Endothelial cell of umbilical vein (primary cell): ENCODE results near the gene MXD4. TPM values are rescaled to one million over a fixed set of nuclear protein-coding genes. Genes with fewer than 3 reads are reported as not detected.

Source experiments
- BruUV-seq: library from RNA; stranded (reverse); fragments of 400-500 nt; replicated peaks from 2 replicates; lab custom pipeline; 2021; lab: Mats Ljungman, UMichigan
- CTCF ChIA-PET: fragments of 300-600, 350-600 bp; sonication (Branson Sonifier 250); formaldehyde crosslinking; loops from one replicate; lab custom pipeline; 2021; ENCODE audit warnings: antibody characterized with exemption, inconsistent platforms; lab: Charles Lee
- POLR2A ChIA-PET: fragments of 300-600, 350-600 bp; sonication (Branson Sonifier 250); formaldehyde crosslinking; loops from one replicate; lab custom pipeline; 2021; ENCODE audit warnings: antibody characterized with exemption, inconsistent platforms; lab: Charles Lee
- DNase-seq: peaks from one replicate; pipeline ENCODE4 v3.0.0-alpha.2; 2011; ENCODE audit warnings: low read depth, low spot score
- FAIRE-seq: peaks from 2 replicates; lab custom pipeline; 2011; peaks lifted over from hg19 to GRCh38; lab: Jason Lieb, UNC
- H2AFZ ChIP-seq: 2 replicates; pipeline ENCODE4 v1.6.0; 2012; ENCODE audit warnings: low read depth, low read length, control low read depth, inconsistent platforms
- H3K27ac ChIP-seq: 2 replicates; pipeline ENCODE4 v1.5.1; 2011; ENCODE audit warnings: low read depth, mild to moderate bottlenecking, control low read depth, low read length, moderate library complexity; ENCODE audit not compliant: insufficient read depth
- H3K27me3 ChIP-seq, 2 experiments: 2 replicates each; pipeline versions ENCODE4 v1.6.0 to v1.6.1; 2011; ENCODE audit warnings: low read length in 2 of 2, mixed read lengths in 1 of 2; ENCODE audit not compliant: control insufficient read depth in 2 of 2, insufficient read depth in 2 of 2
- H3K36me3 ChIP-seq, 2 experiments: 2 replicates in 1 of 2; 3 replicates in 1 of 2; pipeline ENCODE4 v1.5.1; 2011; ENCODE audit warnings: low read length in 2 of 2, mild to moderate bottlenecking in 1 of 2, moderate library complexity in 1 of 2; ENCODE audit not compliant: control insufficient read depth in 2 of 2, insufficient read depth in 2 of 2; ENCODE audit errors: extremely low read depth in 1 of 2
- H3K4me1 ChIP-seq: 3 replicates; pipeline ENCODE4 v1.5.1; 2011; ENCODE audit warnings: mild to moderate bottlenecking, low read length; ENCODE audit not compliant: control insufficient read depth, insufficient read depth; ENCODE audit errors: extremely low read depth
- H3K4me2 ChIP-seq: 2 replicates; pipeline ENCODE4 v1.6.1; 2011; ENCODE audit warnings: low read length, control low read depth, mixed read lengths; ENCODE audit not compliant: insufficient read depth
- H3K4me3 ChIP-seq, 3 experiments: fragments of 200-600 bp in 1 of 3; sonication (generic), shearing (Covaris generic) in 1 of 3; replicated peaks in 1 of 3; 2 replicates each; pipeline ENCODE4 v1.5.1; 2011 to 2016; ENCODE audit warnings: control low read depth in 3 of 3, low read length in 3 of 3, mild to moderate bottlenecking in 2 of 3, inconsistent platforms in 1 of 3, low read depth in 1 of 3, moderate library complexity in 1 of 3; ENCODE audit not compliant: insufficient read depth in 1 of 3
- H3K79me2 ChIP-seq: 2 replicates; pipeline ENCODE4 v1.6.0; 2012; ENCODE audit warnings: low read length, inconsistent platforms; ENCODE audit not compliant: control insufficient read depth, insufficient read depth
- H3K9ac ChIP-seq: replicated peaks from 2 replicates; pipeline ENCODE3; 2011; ENCODE audit warnings: low read length, control low read depth; ENCODE audit not compliant: insufficient read depth; ENCODE audit errors: extremely low read depth
- H3K9me1 ChIP-seq: replicated peaks from 3 replicates; pipeline ENCODE4 v1.6.0; 2011; ENCODE audit warnings: mild to moderate bottlenecking, low read length; ENCODE audit not compliant: control insufficient read depth, insufficient read depth; ENCODE audit errors: extremely low read depth
- H3K9me3 ChIP-seq: replicated peaks from 2 replicates; pipeline ENCODE4 v1.5.1; 2012; ENCODE audit warnings: low read length, inconsistent platforms; ENCODE audit not compliant: control insufficient read depth, insufficient read depth
- H4K20me1 ChIP-seq: replicated peaks from 2 replicates; pipeline ENCODE3; 2011; ENCODE audit warnings: mild to moderate bottlenecking, low read length; ENCODE audit not compliant: control insufficient read depth, insufficient read depth; ENCODE audit errors: extremely low read depth
- EZH2 ChIP-seq: IDR thresholded peaks from 2 replicates; pipeline ENCODE4 v1.6.1; 2012; ENCODE audit warnings: borderline replicate concordance, low read depth, mild to moderate bottlenecking, moderate library complexity, low read length, inconsistent platforms; ENCODE audit not compliant: severe bottlenecking
- FOS ChIP-seq: IDR thresholded peaks from 2 replicates; pipeline ENCODE4 v1.6.1; 2011; ENCODE audit warnings: mild to moderate bottlenecking, low read length, moderate library complexity, borderline replicate concordance; ENCODE audit not compliant: insufficient read depth
- JUN ChIP-seq: IDR thresholded peaks from 2 replicates; pipeline ENCODE4 v1.6.1; 2011; ENCODE audit warnings: borderline replicate concordance, low read depth; ENCODE audit not compliant: insufficient read length, insufficient read depth
- MYC ChIP-seq: IDR thresholded peaks from one replicate; pipeline ENCODE4 v1.6.1; 2011; ENCODE audit warnings: mild to moderate bottlenecking, low read depth, low read length
- POLR2AphosphoS5 ChIP-seq: IDR thresholded peaks from 2 replicates; pipeline ENCODE4 v1.6.1; 2012; ENCODE audit warnings: low read depth, mild to moderate bottlenecking, control low read depth, low read length, moderate library complexity; ENCODE audit not compliant: insufficient read depth
- dilution Hi-C: fragments of 300-500 bp; cut with MboI; formaldehyde crosslinking; loops from one replicate; pipeline ENCODE4 v1.15.0; 2019; ENCODE audit warnings: low sequenced_read_pairs; ENCODE audit not compliant: extremely low pct_ligation_motif_present
- intact Hi-C: fragments of 100-400 bp; cut with micrococcal nuclease; formaldehyde crosslinking; loops from one replicate; pipeline ENCODE4 v1.10.0; 2022
- polyA plus RNA-seq, 4 experiments: library from polyadenylated mRNA; depleted of rRNA in 3 of 4; stranded (reverse) in 3 of 4; unstranded in 1 of 4; fragments of >200 nt; gene quantifications; 2 replicates each; pipeline versions ENCODE4 v1.2.1 to v1.2.3, GENCODE V29; 2011 to 2012; ENCODE audit warnings: missing spikeins in 1 of 4
- total RNA-seq: library from RNA; stranded (reverse); gene quantifications from 2 replicates; pipeline ENCODE4 v1.2.3, GENCODE V29; 2021
- TF ChIP-seq, protein P1 (sequence below), 2 donors: IDR thresholded peaks; 1 replicate in 1 of 2; 2 replicates in 1 of 2; pipeline ENCODE4 v1.5.1; 2011; ENCODE audit warnings: low read length in 2 of 2, mild to moderate bottlenecking in 2 of 2, moderate library complexity in 2 of 2, control low read depth in 1 of 2, inconsistent platforms in 1 of 2, low read depth in 1 of 2; ENCODE audit not compliant: insufficient read depth in 1 of 2; ENCODE audit errors: extremely low read depth in 1 of 2

The MXD4 gene
- total and polyA plus RNA-seq, 2 donors (not counting 3 experiments of a cell fraction or from before 2014, with no cell fraction given): 62.7 to 74.1 TPM

DNA sequence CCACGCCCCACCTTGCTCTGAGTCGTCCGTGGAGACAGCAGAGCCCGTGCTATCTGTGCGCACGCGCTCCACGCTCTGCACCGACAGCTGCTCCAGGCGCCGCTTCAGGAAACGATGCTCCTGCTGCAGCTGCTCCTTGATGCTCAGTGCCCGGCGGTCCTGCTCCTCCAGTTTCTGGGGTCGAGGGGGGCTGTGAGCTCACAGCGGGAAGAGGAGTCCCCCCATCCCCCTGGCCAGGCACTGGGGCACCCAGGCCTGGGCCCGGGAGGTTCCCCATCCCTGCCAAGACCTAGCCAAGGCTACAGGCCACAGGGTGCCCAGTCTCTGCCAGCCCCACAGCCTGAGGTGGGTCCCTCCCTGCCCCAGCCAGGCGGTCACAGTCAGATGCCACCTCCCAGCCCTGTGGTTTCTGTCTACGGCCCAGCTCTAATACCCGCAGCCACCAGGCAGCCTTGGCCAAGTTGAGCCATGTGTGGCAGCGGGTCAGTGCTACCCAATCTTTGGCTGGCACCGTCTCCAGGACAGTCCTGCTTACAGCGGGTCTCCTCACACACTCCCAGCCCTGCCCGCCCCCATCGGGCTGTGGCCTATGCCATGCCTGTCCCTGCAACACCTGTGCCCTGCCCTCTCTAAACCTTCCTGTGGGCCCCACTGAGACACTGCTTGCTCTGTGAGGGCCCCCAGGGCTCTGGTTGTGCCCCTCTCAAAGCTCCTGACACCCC lies 10.7 kb downstream of the MXD4 start:
- dilution Hi-C loops (no loop called here), intact Hi-C loops (no loop called here)
- Histone ChIP-seq H4K20me1 (no peaks in the 10 kb centered on the region), H3K79me2 (no peaks in the 10 kb centered on the region), H3K9me3 (no peaks in the 10 kb centered on the region), H3K9me1 (no peaks in the 10 kb centered on the region), H2AFZ (no peak overlapping the region), H3K27ac (no peak overlapping the region), H3K4me2 (no peak overlapping the region), H3K27me3 (no peaks in the 10 kb centered on the region), H3K36me3 (peaks cover 2 to 39% of the 10 kb centered on the region in 2 experiments), H3K9ac (no peak overlapping the region), H3K4me3 (no peak overlapping the region), H3K4me1 (peaks cover 3% of the 10 kb centered on the region)
- ChIA-PET CTCF (no interaction called here), POLR2A (no interaction called here)
- FAIRE-seq (no peak), DNase-seq (no peak)
- TF ChIP-seq POLR2AphosphoS5: no peak
- no peak for TF ChIP-seq MYC
- no peak for TF ChIP-seq EZH2
- TF ChIP-seq JUN: no peak
- TF ChIP-seq FOS: no peak
- TF ChIP-seq, protein P1, sequence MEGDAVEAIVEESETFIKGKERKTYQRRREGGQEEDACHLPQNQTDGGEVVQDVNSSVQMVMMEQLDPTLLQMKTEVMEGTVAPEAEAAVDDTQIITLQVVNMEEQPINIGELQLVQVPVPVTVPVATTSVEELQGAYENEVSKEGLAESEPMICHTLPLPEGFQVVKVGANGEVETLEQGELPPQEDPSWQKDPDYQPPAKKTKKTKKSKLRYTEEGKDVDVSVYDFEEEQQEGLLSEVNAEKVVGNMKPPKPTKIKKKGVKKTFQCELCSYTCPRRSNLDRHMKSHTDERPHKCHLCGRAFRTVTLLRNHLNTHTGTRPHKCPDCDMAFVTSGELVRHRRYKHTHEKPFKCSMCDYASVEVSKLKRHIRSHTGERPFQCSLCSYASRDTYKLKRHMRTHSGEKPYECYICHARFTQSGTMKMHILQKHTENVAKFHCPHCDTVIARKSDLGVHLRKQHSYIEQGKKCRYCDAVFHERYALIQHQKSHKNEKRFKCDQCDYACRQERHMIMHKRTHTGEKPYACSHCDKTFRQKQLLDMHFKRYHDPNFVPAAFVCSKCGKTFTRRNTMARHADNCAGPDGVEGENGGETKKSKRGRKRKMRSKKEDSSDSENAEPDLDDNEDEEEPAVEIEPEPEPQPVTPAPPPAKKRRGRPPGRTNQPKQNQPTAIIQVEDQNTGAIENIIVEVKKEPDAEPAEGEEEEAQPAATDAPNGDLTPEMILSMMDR (IDR thresholded peaks at IDR 0.05; ENCODE audit: extremely low read depth in 1 of 2, insufficient read depth in 1 of 2, low read depth in 1 of 2, low read length in 2 of 2): no peak
- BruUV-seq: no TSS peak
